Measurements from ENCODE around the gene SMAD7. TPM values are rescaled to one million over a fixed set of nuclear protein-coding genes. Genes with fewer than 3 reads are reported as not detected.
A peak's percentile ranks its signal among the peaks of the same experiment; 100 is the strongest.

The SMAD7 gene
- polyA plus RNA-seq, 3 donors, result 1.4 to 9.4 (median 1.5) TPM

DNA sequence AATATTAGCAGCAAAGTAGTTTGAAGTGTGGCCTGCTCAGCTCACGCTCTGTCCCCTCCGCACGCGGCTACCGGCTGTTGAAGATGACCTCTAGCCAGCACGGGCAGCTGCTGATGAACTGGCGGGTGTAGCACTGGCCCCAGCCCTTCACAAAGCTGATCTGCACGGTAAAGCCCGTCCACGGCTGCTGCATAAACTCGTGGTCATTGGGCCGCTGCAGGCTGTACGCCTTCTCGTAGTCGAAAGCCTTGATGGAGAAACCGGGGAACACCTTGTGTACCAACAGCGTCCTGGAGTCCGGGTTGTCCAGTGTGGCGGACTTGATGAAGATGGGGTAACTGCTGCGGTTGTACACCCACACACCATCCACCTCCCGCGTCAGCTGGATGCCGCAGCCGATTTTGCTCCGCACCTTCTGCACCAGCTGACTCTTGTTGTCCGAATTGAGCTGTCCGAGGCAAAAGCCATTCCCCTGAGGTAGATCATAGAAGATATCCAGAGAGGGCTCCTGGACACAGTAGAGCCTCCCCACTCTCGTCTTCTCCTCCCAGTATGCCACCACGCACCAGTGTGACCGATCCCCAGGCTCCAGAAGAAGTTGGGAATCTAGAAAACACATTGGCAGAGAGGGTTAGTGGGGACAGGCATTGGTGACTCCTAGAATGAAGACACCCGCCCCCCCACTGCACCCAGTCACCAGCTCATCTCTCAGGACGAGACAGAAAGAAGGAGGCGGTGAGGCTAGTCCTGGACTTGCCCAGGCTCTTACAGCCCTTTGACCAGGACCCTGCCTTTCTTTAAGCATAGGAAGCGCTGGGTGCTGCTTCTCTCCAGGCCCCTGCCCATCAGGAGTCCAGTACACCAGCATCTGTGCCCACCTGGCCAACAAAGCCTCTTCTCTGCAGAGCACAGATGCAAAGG lies 29.2 kb downstream of the SMAD7 start:
- Histone ChIP-seq H3K4me1 (ENCODE audit: control insufficient read depth in 1 of 2, insufficient read depth in 2 of 2, low read length in 2 of 2) (peaks cover 62 to 72% of the 10 kb centered on the region in 2 donors), H3K9me3 (replicated peaks in 1 of 2; ENCODE audit: control insufficient read depth in 1 of 2, insufficient read depth in 1 of 2, low read length in 2 of 2) (no peaks in the 10 kb centered on the region), H3K27me3 (ENCODE audit: control insufficient read depth in 2 of 2, insufficient read depth in 2 of 2, low read length in 2 of 2) (no peaks in the 10 kb centered on the region), H3K4me3 (replicated peaks in 1 of 3; ENCODE audit: low read depth in 2 of 3, low read length in 3 of 3) (peak overlapping the region in 1 of 3 experiments; percentile 76), H3K9ac (ENCODE audit: insufficient read depth, low read length, poor library complexity, severe bottlenecking) (peak overlapping the region; percentile 56), H3K4me2 (replicated peaks; ENCODE audit: extremely low read depth, low read length, poor library complexity, severe bottlenecking) (peak overlapping the region; percentile 82), H4K20me1 (ENCODE audit: insufficient read depth, low read length) (peaks cover 8% of the 10 kb centered on the region), H3K79me2 (ENCODE audit: insufficient read depth, low read length) (peaks cover 52% of the 10 kb centered on the region), H2AFZ (ENCODE audit: insufficient read depth, low read depth, low read length, poor library complexity, severe bottlenecking) (no peak overlapping the region), H3K36me3 (replicated peaks in 1 of 2; ENCODE audit: control insufficient read depth in 1 of 2, insufficient read depth in 2 of 2, low read length in 2 of 2) (peaks cover 12 to 26% of the 10 kb centered on the region in 2 donors), H3K27ac (ENCODE audit: low read depth in 1 of 2, low read length in 2 of 2) (peak overlapping the region in 1 of 2 donors; percentile 83)
- intact Hi-C loops (cut with micrococcal nuclease), result no loop called here
- peaks cover 4 to 7% (median 4%) of the 10 kb centered on the region in 3 donors for H3K27me3 Mint-ChIP-seq (ENCODE audit: low read depth in 3 of 3)
- peaks cover 77% of the 10 kb centered on the region for H3K4me1 Mint-ChIP-seq
- peaks cover 34 to 41% of the 10 kb centered on the region in 2 donors for H3K36me3 Mint-ChIP-seq
- peaks cover 0 to 3% (median 0%) of the 10 kb centered on the region in 7 donors for H3K9me3 Mint-ChIP-seq
- TF ChIP-seq CTCF (IDR thresholded peaks at IDR 0.05), result no peak
- H3K27ac Mint-ChIP-seq, result peak overlapping the region in 1 of 7 donors; percentile 41
- no peak overlapping the region for H3K4me3 Mint-ChIP-seq
- WGBS (ENCODE audit: insufficient coverage), result 95% methylated on average over 20 of the region's 34 CpGs
- DNase-seq, result no peak

GRCh38 chr18:48920408-48921038 lies 30.2 kb downstream of the SMAD7 start:
- no peaks in the 10 kb centered on the region for H3K27me3 ChIP-seq (ENCODE audit: control insufficient read depth in 2 of 2, insufficient read depth in 2 of 2, low read length in 2 of 2)
- H3K9me3 Mint-ChIP-seq, result peaks cover 0 to 3% (median 0%) of the 10 kb centered on the region in 7 donors

More at GRCh38 chr18:48920408-48921038, 30.2 kb downstream of the SMAD7 start:
- peak overlapping the region in 1 of 2 donors; percentile 24 for H3K4me3 Mint-ChIP-seq
- WGBS (ENCODE audit: insufficient coverage), result 97% methylated on average over 12 of the region's 16 CpGs
- Histone ChIP-seq H4K20me1 (ENCODE audit: insufficient read depth, low read length) (peaks cover 5% of the 10 kb centered on the region), H3K79me2 (ENCODE audit: insufficient read depth, low read length) (peaks cover 42% of the 10 kb centered on the region), H3K4me1 (ENCODE audit: control insufficient read depth in 1 of 2, insufficient read depth in 2 of 2, low read length in 2 of 2) (peaks cover 56 to 74% of the 10 kb centered on the region in 2 donors), H3K4me3 (replicated peaks in 1 of 3; ENCODE audit: low read depth in 2 of 3, low read length in 3 of 3) (no peak overlapping the region), H3K36me3 (replicated peaks in 1 of 2; ENCODE audit: control insufficient read depth in 1 of 2, insufficient read depth in 2 of 2, low read length in 2 of 2) (peaks cover 12 to 26% of the 10 kb centered on the region in 2 donors), H3K4me2 (replicated peaks; ENCODE audit: extremely low read depth, low read length, poor library complexity, severe bottlenecking) (no peak overlapping the region), H3K9ac (ENCODE audit: insufficient read depth, low read length, poor library complexity, severe bottlenecking) (no peak overlapping the region), H3K9me3 (replicated peaks in 1 of 2; ENCODE audit: control insufficient read depth in 1 of 2, insufficient read depth in 1 of 2, low read length in 2 of 2) (no peaks in the 10 kb centered on the region), H3K27ac (ENCODE audit: low read depth in 1 of 2, low read length in 2 of 2) (no peak overlapping the region), H2AFZ (ENCODE audit: insufficient read depth, low read depth, low read length, poor library complexity, severe bottlenecking) (no peak overlapping the region)
- H3K36me3 Mint-ChIP-seq, result peaks cover 28 to 41% of the 10 kb centered on the region in 2 donors
- peak overlapping the region in 1 of 7 donors; percentile 25 for H3K27ac Mint-ChIP-seq
- H3K27me3 Mint-ChIP-seq (ENCODE audit: low read depth in 3 of 3), result peaks cover 4 to 7% (median 7%) of the 10 kb centered on the region in 3 donors
- intact Hi-C loops (cut with micrococcal nuclease), result no loop called here
- DNase-seq, result no peak
- no peak for TF ChIP-seq CTCF (IDR thresholded peaks at IDR 0.05)
- peaks cover 78% of the 10 kb centered on the region for H3K4me1 Mint-ChIP-seq
